HepG2 (cell line): ENCODE data around the gene ZNF581. TPM values are rescaled to one million over a fixed set of nuclear protein-coding genes. Genes with fewer than 3 reads are reported as not detected.

Experiments
- ATAC-seq: fragments of 200-7000 bp; cut with Tn5 transposase; 3 replicates; pipeline ENCODE4 v1.9.1; 2020; ENCODE audit warnings: mild to moderate bottlenecking, moderate library complexity
- BruUV-seq: library from RNA; stranded (reverse); fragments of 400-500 nt; replicated peaks from 2 replicates; lab custom pipeline; 2021; lab: Mats Ljungman, UMichigan
- CTCF ChIA-PET: fragments of 300-600 bp; formaldehyde crosslinking; extraction: SDS; loops from one replicate; lab custom pipeline; 2021; ENCODE audit warnings: low total read pairs, inconsistent platforms, low intra/inter-chr PET ratio; lab: Yijun Ruan, JAX
- POLR2A ChIA-PET: fragments of 350-600 bp; sonication (Branson Sonifier 250); formaldehyde crosslinking; loops from one replicate; lab custom pipeline; 2020; ENCODE audit warnings: antibody characterized with exemption, inconsistent platforms; lab: Yijun Ruan, JAX
- DNase-seq: peaks from one replicate; pipeline ENCODE4 v3.0.0-alpha.2; 2015; ENCODE audit warnings: low spot score
- FAIRE-seq: peaks from 3 replicates; lab custom pipeline; 2011; peaks lifted over from hg19 to GRCh38; lab: Jason Lieb, UNC
- H2AFZ ChIP-seq: one replicate; pipeline ENCODE4 v1.6.1; 2011; ENCODE audit warnings: low read length, inconsistent platforms
- H3K27ac ChIP-seq: fragments of 300-600 bp; 3 replicates; pipeline ENCODE4 v1.8.0; 2011; ENCODE audit warnings: mixed run types, mild to moderate bottlenecking, mixed read lengths, low read length, inconsistent platforms; ENCODE audit not compliant: insufficient read depth; ENCODE audit errors: extremely low read length
- H3K27me3 ChIP-seq, 2 experiments: fragments of 200-600 bp in 1 of 2; 2 replicates in 1 of 2; 3 replicates in 1 of 2; pipeline versions ENCODE4 v1.6.0 to v1.8.0; 2011; ENCODE audit warnings: low read length in 2 of 2, mild to moderate bottlenecking in 2 of 2, moderate library complexity in 2 of 2, inconsistent platforms in 1 of 2; ENCODE audit not compliant: insufficient read depth in 2 of 2, control insufficient read depth in 1 of 2
- H3K36me3 ChIP-seq, 2 experiments: fragments of 200-600 bp in 1 of 2; replicated peaks in 1 of 2; 2 replicates in 1 of 2; 3 replicates in 1 of 2; pipeline versions ENCODE4 v1.5.1 to v1.8.0; 2011; ENCODE audit warnings: low read length in 2 of 2, inconsistent platforms in 1 of 2; ENCODE audit not compliant: insufficient read depth in 2 of 2, control insufficient read depth in 1 of 2
- H3K4me1 ChIP-seq: 2 replicates; pipeline ENCODE4 v1.5.1; 2012; ENCODE audit warnings: low read length, inconsistent platforms; ENCODE audit not compliant: insufficient read depth
- H3K4me2 ChIP-seq: 2 replicates; pipeline ENCODE4 v1.6.0; 2011; ENCODE audit warnings: low read depth, low read length, inconsistent platforms
- H3K4me3 ChIP-seq, 3 experiments: fragments of 200-600 bp in 1 of 3; sonication (generic), shearing (Covaris generic) in 1 of 3; replicated peaks in 1 of 3; 2 replicates each; pipeline ENCODE4 v1.5.1; 2011 to 2016; ENCODE audit warnings: low read length in 3 of 3, inconsistent platforms in 2 of 3, low read depth in 2 of 3, mild to moderate bottlenecking in 2 of 3, control low read depth in 1 of 3, mixed read lengths in 1 of 3; ENCODE audit not compliant: insufficient read depth in 1 of 3
- H3K79me2 ChIP-seq: one replicate; pipeline ENCODE4 v1.6.1; 2011; ENCODE audit warnings: low read length, inconsistent platforms; ENCODE audit not compliant: insufficient read depth
- H3K9ac ChIP-seq: 2 replicates; pipeline ENCODE4 v1.6.0; 2011; ENCODE audit warnings: mild to moderate bottlenecking, low read depth, low read length, inconsistent platforms; ENCODE audit not compliant: insufficient read depth
- H3K9me3 ChIP-seq: 2 replicates; pipeline ENCODE4 v1.5.1; 2012; ENCODE audit warnings: mild to moderate bottlenecking, low read length
- H4K20me1 ChIP-seq: 2 replicates; pipeline ENCODE4 v1.6.0; 2011; ENCODE audit warnings: inconsistent platforms, mild to moderate bottlenecking, low read length, moderate library complexity; ENCODE audit not compliant: insufficient read depth
- AGO2 ChIP-seq: fragments of 200-400 bp; formaldehyde crosslinking; optimal IDR thresholded peaks from 2 replicates; pipeline ENCODE3; 2017; ENCODE audit warnings: mild to moderate bottlenecking, low read depth, low read length, moderate library complexity
- ELF1 ChIP-seq: sonication (generic); formaldehyde crosslinking; IDR thresholded peaks from 2 replicates; pipeline ENCODE4 v1.4.0; 2020; ENCODE audit warnings: missing genetic modification reagents
- GATAD2A ChIP-seq: IDR thresholded peaks from 2 replicates; pipeline ENCODE4 v1.6.1; 2016
- MED8 ChIP-seq: sonication (generic); formaldehyde crosslinking; IDR thresholded peaks from 2 replicates; pipeline ENCODE4 v1.8.1; 2023; ENCODE audit warnings: mild to moderate bottlenecking, missing genetic modification reagents; ENCODE audit not compliant: insufficient replicate concordance
- MYC ChIP-seq: sonication (generic); formaldehyde crosslinking; IDR thresholded peaks from 2 replicates; pipeline ENCODE4 v1.9.0; 2021; ENCODE audit warnings: missing genetic modification reagents, borderline replicate concordance
- POLR2G ChIP-seq: fragments of 200-400 bp; formaldehyde crosslinking; IDR thresholded peaks from 2 replicates; pipeline ENCODE4 v1.6.1; 2018; ENCODE audit warnings: mild to moderate bottlenecking, low read depth, low read length, moderate library complexity
- SP2 ChIP-seq: sonication (generic); formaldehyde crosslinking; IDR thresholded peaks from 2 replicates; pipeline ENCODE4 v1.5.1; 2020; ENCODE audit warnings: mild to moderate bottlenecking, missing genetic modification reagents
- SYNCRIP ChIP-seq: fragments of 200-400 bp; formaldehyde crosslinking; IDR thresholded peaks from 2 replicates; pipeline ENCODE4 v1.6.1; 2018; ENCODE audit warnings: mild to moderate bottlenecking, low read depth, low read length; ENCODE audit not compliant: insufficient read depth
- ZFP41 ChIP-seq: sonication (generic); formaldehyde crosslinking; IDR thresholded peaks from 2 replicates; pipeline ENCODE4 v1.4.0; 2020; ENCODE audit warnings: mild to moderate bottlenecking, missing genetic modification reagents, borderline replicate concordance
- ZNF207 ChIP-seq: fragments of 450-650 bp; IDR thresholded peaks from 2 replicates; pipeline ENCODE4 v1.6.1; 2016; ENCODE audit warnings: antibody characterized with exemption, borderline replicate concordance
- ZNF274 ChIP-seq: sonication (generic); formaldehyde crosslinking; IDR thresholded peaks from 2 replicates; pipeline ENCODE4 v1.5.1; 2020; ENCODE audit warnings: mild to moderate bottlenecking, missing genetic modification reagents
- ZNF530 ChIP-seq: sonication (generic); formaldehyde crosslinking; IDR thresholded peaks from 2 replicates; pipeline ENCODE4 v1.5.0; 2020; ENCODE audit warnings: low read depth, mild to moderate bottlenecking, missing genetic modification reagents
- ZNF768 ChIP-seq: sonication (generic); formaldehyde crosslinking; IDR thresholded peaks from 2 replicates; pipeline ENCODE4 v1.4.0; 2020; ENCODE audit warnings: missing genetic modification reagents
- WGBS: methylation state at CpG from one replicate; pipeline ENCODE4 v1.1.6; 2017; ENCODE audit warnings: low lambda C conversion rate; 5-methylcytosine and 5-hydroxymethylcytosine counted together
- in situ Hi-C: cut with HindIII; loops from 2 replicates; pipeline ENCODE4 v1.10.0; 2017; ENCODE audit warnings: low pct_unique_long_range_greater_than_20kb; ENCODE audit not compliant: extremely low pct_ligation_motif_present
- intact Hi-C: fragments of 100-400 bp; cut with micrococcal nuclease; formaldehyde crosslinking; loops from one replicate; pipeline ENCODE4 v1.10.0; 2022; ENCODE audit not compliant: unreplicated experiment
- polyA plus RNA-seq, 8 experiments: library from polyadenylated mRNA; depleted of rRNA in 3 of 8; stranded (reverse) in 7 of 8; unstranded in 1 of 8; fragments of >200 nt; fragmentation: Illumina TruSeq in 4 of 8; extraction: Trizol in 4 of 8; gene quantifications; 2 replicates each; pipeline versions ENCODE4 v1.2.1 to v1.2.3, GENCODE V29; 2011 to 2016; ENCODE audit warnings: low read depth in 4 of 8, missing spikeins in 1 of 8, mixed read lengths in 1 of 8; ENCODE audit not compliant: insufficient read depth in 1 of 8
- total RNA-seq, 5 experiments: library from RNA; depleted of rRNA; stranded (reverse); fragments of >200 nt; fragmentation: Illumina TruSeq; extraction: Trizol; gene quantifications; 2 replicates each; pipeline ENCODE4 v1.2.3, GENCODE V29; 2016; ENCODE audit warnings: low read depth in 1 of 5
- TF ChIP-seq, protein P1 (sequence below): sonication (generic); formaldehyde crosslinking; IDR thresholded peaks from 2 replicates; pipeline ENCODE4 v1.8.0; 2022; ENCODE audit warnings: mild to moderate bottlenecking, missing genetic modification reagents, moderate library complexity
- TF ChIP-seq, protein P2 (sequence below): sonication (generic); formaldehyde crosslinking; conservative IDR thresholded peaks from 2 replicates; pipeline ENCODE4 v1.5.0; 2020; ENCODE audit warnings: missing genetic modification reagents

Gene ZNF581
- total and polyA plus RNA-seq, 2 of the 13 experiments (the other 11 are each of a cell fraction or from before 2014, with no cell fraction given), result 19.6 to 49.5 TPM

DNA sequence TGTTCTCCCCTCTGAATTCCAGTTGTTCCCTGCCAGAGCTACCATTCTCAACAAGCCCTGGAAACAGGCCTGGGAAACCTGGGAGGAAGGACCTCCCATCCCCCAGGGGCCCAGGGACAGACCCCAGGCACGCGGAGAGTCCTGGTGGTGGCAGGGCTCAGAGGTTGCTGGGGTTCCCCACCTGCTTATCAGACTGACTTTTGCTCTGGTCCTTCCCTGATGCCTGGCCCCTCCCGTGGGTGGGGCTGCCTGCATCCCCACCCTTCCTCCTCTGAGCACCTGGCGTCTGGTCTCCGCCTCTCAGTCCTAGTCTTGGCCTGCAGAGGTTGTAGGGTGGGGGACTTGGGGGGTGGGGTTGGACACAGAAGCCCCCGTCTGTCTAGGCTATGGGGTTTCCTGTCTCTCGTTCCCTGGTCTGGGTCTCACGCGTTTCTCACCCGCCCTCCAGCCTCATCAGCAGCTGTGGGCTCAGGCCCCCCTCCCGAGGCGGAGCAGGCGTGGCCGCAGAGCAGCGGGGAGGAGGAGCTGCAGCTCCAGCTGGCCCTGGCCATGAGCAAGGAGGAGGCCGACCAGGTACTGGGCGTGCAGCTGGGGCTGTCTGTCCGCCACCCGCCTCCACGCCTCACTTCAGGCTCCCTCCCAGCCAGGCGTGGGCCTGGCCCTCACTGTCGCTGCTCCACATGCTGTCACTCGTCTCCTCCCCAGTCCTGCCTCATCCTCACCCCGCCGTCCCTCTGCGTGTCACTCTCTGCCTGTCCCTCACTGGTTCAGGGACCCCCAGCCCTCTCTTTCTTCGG lies 45.2 kb downstream of the ZNF581 start:
- H3K27ac ChIP-seq, result no peak overlapping the region
- H3K79me2 ChIP-seq, result peaks cover 25% of the 10 kb centered on the region
- H3K4me1 ChIP-seq, result peaks cover 38% of the 10 kb centered on the region
- ChIA-PET POLR2A (no interaction called here), CTCF (no interaction called here)
- FAIRE-seq (no peak), DNase-seq (no peak), ATAC-seq (no peak)
- no peaks in the 10 kb centered on the region for H3K27me3 ChIP-seq
- 93% methylated on average over 23 of the region's 27 CpGs for WGBS
- no peak overlapping the region for H3K9ac ChIP-seq
- peaks cover 24 to 65% of the 10 kb centered on the region in 2 experiments for H3K36me3 ChIP-seq
- TF ChIP-seq ZFP41 (CRISPR knock-in tag), result no peak
- no peak for TF ChIP-seq MYC (CRISPR knock-in tag)
- no peak for TF ChIP-seq MED8
- no peak for TF ChIP-seq SP2 (CRISPR knock-in tag)
- TF ChIP-seq POLR2G, result no peak
- TF ChIP-seq, protein P1, sequence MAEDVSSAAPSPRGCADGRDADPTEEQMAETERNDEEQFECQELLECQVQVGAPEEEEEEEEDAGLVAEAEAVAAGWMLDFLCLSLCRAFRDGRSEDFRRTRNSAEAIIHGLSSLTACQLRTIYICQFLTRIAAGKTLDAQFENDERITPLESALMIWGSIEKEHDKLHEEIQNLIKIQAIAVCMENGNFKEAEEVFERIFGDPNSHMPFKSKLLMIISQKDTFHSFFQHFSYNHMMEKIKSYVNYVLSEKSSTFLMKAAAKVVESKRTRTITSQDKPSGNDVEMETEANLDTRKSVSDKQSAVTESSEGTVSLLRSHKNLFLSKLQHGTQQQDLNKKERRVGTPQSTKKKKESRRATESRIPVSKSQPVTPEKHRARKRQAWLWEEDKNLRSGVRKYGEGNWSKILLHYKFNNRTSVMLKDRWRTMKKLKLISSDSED (CRISPR knock-in tag), result no peak
- TF ChIP-seq, protein P2, sequence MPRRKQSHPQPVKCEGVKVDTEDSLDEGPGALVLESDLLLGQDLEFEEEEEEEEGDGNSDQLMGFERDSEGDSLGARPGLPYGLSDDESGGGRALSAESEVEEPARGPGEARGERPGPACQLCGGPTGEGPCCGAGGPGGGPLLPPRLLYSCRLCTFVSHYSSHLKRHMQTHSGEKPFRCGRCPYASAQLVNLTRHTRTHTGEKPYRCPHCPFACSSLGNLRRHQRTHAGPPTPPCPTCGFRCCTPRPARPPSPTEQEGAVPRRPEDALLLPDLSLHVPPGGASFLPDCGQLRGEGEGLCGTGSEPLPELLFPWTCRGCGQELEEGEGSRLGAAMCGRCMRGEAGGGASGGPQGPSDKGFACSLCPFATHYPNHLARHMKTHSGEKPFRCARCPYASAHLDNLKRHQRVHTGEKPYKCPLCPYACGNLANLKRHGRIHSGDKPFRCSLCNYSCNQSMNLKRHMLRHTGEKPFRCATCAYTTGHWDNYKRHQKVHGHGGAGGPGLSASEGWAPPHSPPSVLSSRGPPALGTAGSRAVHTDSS (CRISPR knock-in tag), result no peak
- TF ChIP-seq GATAD2A (CRISPR knock-in tag), result no peak
- TF ChIP-seq ZNF768 (CRISPR knock-in tag), result no peak
- no peak for TF ChIP-seq ELF1 (CRISPR knock-in tag)
- no peak for TF ChIP-seq SYNCRIP
- no peak for TF ChIP-seq AGO2
- no peak for TF ChIP-seq ZNF530 (CRISPR knock-in tag)
- no peak for TF ChIP-seq ZNF274 (CRISPR knock-in tag)
- no peak for TF ChIP-seq ZNF207
- no peaks in the 10 kb centered on the region for H4K20me1 ChIP-seq
- intact Hi-C loops (no loop called here), in situ Hi-C loops (no loop called here)
- H2AFZ ChIP-seq, result no peak overlapping the region
- H3K4me3 ChIP-seq, result no peak overlapping the region
- no TSS peak for BruUV-seq
- no peaks in the 10 kb centered on the region for H3K9me3 ChIP-seq
- H3K4me2 ChIP-seq, result no peak overlapping the region
